ENCODE results near the gene AMHR2.

GRCh38 chr12:53402871-53403270 lies 20.8 kb upstream of the AMHR2 start:
- TF ChIP-seq EZH2 (IDR thresholded peaks at IDR 0.05; ENCODE audit: borderline replicate concordance, insufficient read depth, low read length, poor library complexity, severe bottlenecking) (no peak), CTCF (IDR thresholded peaks at IDR 0.05; ENCODE audit: poor library complexity, severe bottlenecking) (no peak), EP300 (conservative IDR thresholded peaks at IDR 0.05; ENCODE audit: poor library complexity, severe bottlenecking) (no peak), POLR2AphosphoS5 (IDR thresholded peaks at IDR 0.05) (no peak), TAF1 (IDR thresholded peaks at IDR 0.05; ENCODE audit: low read depth) (no peak), MXI1 (conservative IDR thresholded peaks at IDR 0.05; ENCODE audit: poor library complexity, severe bottlenecking) (no peak), REST (IDR thresholded peaks at IDR 0.05; ENCODE audit: borderline replicate concordance) (no peak)

All from neural cell (in vitro differentiated cells).